ENCODE data around the gene KIAA1217. TPM values are rescaled to one million over a fixed set of nuclear protein-coding genes. Genes with fewer than 3 reads are reported as not detected.

KIAA1217 gene
- polyA plus RNA-seq, 1 of the 3 experiments (the other 2 are of a cell fraction): 7.2 TPM

GRCh38 chr10:24277277-24277676 lies 68.3 kb downstream of the KIAA1217 start:
- CTCF ChIA-PET: interaction anchor here (1.4 kb wide), 1 partner anchor 14 kb away, joined by 4 read pairs; no protein-coding TSS in a partner anchor

GRCh38 chr10:24277771-24278170 lies 68.8 kb downstream of the KIAA1217 start:
- Histone ChIP-seq H3K4me1 (ENCODE audit: control insufficient read depth in 1 of 2, insufficient read depth in 2 of 2, low read depth in 1 of 2, low read length in 1 of 2) (no peaks in the 10 kb centered on the region), H4K20me1 (ENCODE audit: insufficient read depth) (no peaks in the 10 kb centered on the region), H3K36me3 (replicated peaks in 1 of 2; ENCODE audit: control insufficient read depth in 1 of 2, insufficient read depth in 2 of 2, low read length in 1 of 2) (no peaks in the 10 kb centered on the region), H3K9me2 (no peaks in the 10 kb centered on the region), H3K4me2 (no peak overlapping the region), H3K9ac (no peak overlapping the region), H3K4me3 (ENCODE audit: low read depth in 2 of 2, low read length in 1 of 2) (no peak overlapping the region), H3K9me3 (no peaks in the 10 kb centered on the region), H2AFZ (ENCODE audit: low read depth) (no peak overlapping the region), H3K79me2 (ENCODE audit: insufficient read depth) (no peaks in the 10 kb centered on the region), H3F3A (replicated peaks; ENCODE audit: insufficient read depth) (peaks cover 2% of the 10 kb centered on the region), H3K27ac (ENCODE audit: low read depth in 2 of 2, low read length in 1 of 2) (no peak overlapping the region), H3K27me3 (ENCODE audit: insufficient read depth) (no peaks in the 10 kb centered on the region)
- DNase-seq: no peak
- WGBS (ENCODE audit: low lambda C conversion rate): 69% methylated on average over 9 of the region's 9 CpGs
- ChIA-PET POLR2A (no interaction called here), CTCF (interaction anchor here (1.4 kb wide), 1 partner anchor 14 kb away, joined by 4 read pairs; no protein-coding TSS in a partner anchor)
- no peak for TF ChIP-seq MAX (IDR thresholded peaks at IDR 0.05; ENCODE audit: low read depth)
- no peak for TF ChIP-seq TAF1 (IDR thresholded peaks at IDR 0.05; ENCODE audit: borderline replicate concordance, low read depth, low read length)
- no peak for TF ChIP-seq RCOR1 (IDR thresholded peaks at IDR 0.05; ENCODE audit: low read length)
- no peak for TF ChIP-seq GATA2 (CRISPR knock-in tag; IDR thresholded peaks at IDR 0.05)
- no peak for TF ChIP-seq RFX5 (IDR thresholded peaks at IDR 0.05; ENCODE audit: low read length)
- no peak for TF ChIP-seq RXRA (IDR thresholded peaks at IDR 0.05; ENCODE audit: borderline replicate concordance, low read depth)
- no peak for TF ChIP-seq USF2 (IDR thresholded peaks at IDR 0.05; ENCODE audit: borderline replicate concordance, low read depth, low read length)
- TF ChIP-seq IRF3 (IDR thresholded peaks at IDR 0.05; ENCODE audit: low read depth, low read length): no peak
- no peak for TF ChIP-seq ELF1 (IDR thresholded peaks at IDR 0.05)
- no peak for TF ChIP-seq EZH2phosphoT487 (IDR thresholded peaks at IDR 0.05; ENCODE audit: borderline replicate concordance, low read depth)

More at GRCh38 chr10:24277277-24277676, 68.3 kb downstream of the KIAA1217 start:
- H3K4me2 ChIP-seq: no peak overlapping the region
- WGBS (ENCODE audit: low lambda C conversion rate): 84% methylated on average over 3 of the region's 3 CpGs
- no peaks in the 10 kb centered on the region for H3K79me2 ChIP-seq (ENCODE audit: insufficient read depth)
- no peak for DNase-seq
- TF ChIP-seq FOSL2 (IDR thresholded peaks at IDR 0.05; ENCODE audit: borderline replicate concordance, low read depth): no peak
- TF ChIP-seq RAD21 (IDR thresholded peaks at IDR 0.05; ENCODE audit: low read length): no peak
- TF ChIP-seq TAF1 (IDR thresholded peaks at IDR 0.05; ENCODE audit: borderline replicate concordance, low read depth, low read length): no peak
- TF ChIP-seq SIN3A (IDR thresholded peaks at IDR 0.05; ENCODE audit: borderline replicate concordance, low read depth, low read length): no peak
- TF ChIP-seq YY1 (IDR thresholded peaks at IDR 0.05; ENCODE audit: low read depth): no peak
- no peak for TF ChIP-seq JUND (IDR thresholded peaks at IDR 0.05)
- TF ChIP-seq GABPA (IDR thresholded peaks at IDR 0.05; ENCODE audit: low read depth): no peak
- TF ChIP-seq RCOR1 (IDR thresholded peaks at IDR 0.05; ENCODE audit: low read length): no peak
- TF ChIP-seq MEF2A (IDR thresholded peaks at IDR 0.05; ENCODE audit: borderline replicate concordance, low read depth): no peak
- TF ChIP-seq FOXJ3 (CRISPR knock-in tag; IDR thresholded peaks at IDR 0.05): no peak
- TF ChIP-seq FOXM1 (IDR thresholded peaks at IDR 0.05; ENCODE audit: low read depth): no peak
- TF ChIP-seq MAX (IDR thresholded peaks at IDR 0.05; ENCODE audit: low read depth): no peak
- TF ChIP-seq RXRA (IDR thresholded peaks at IDR 0.05; ENCODE audit: borderline replicate concordance, low read depth): no peak
- no peak for TF ChIP-seq EZH2phosphoT487 (IDR thresholded peaks at IDR 0.05; ENCODE audit: borderline replicate concordance, low read depth)
- no peak for TF ChIP-seq ELF1 (IDR thresholded peaks at IDR 0.05)
- no peak for TF ChIP-seq USF2 (IDR thresholded peaks at IDR 0.05; ENCODE audit: borderline replicate concordance, low read depth, low read length)
- no peak for TF ChIP-seq RFX5 (IDR thresholded peaks at IDR 0.05; ENCODE audit: low read length)
- TF ChIP-seq ZBTB33 (IDR thresholded peaks at IDR 0.05; ENCODE audit: borderline replicate concordance, low read depth): no peak
- H3F3A ChIP-seq (replicated peaks; ENCODE audit: insufficient read depth): peaks cover 5% of the 10 kb centered on the region
- no peak overlapping the region for H3K27ac ChIP-seq (ENCODE audit: low read depth in 2 of 2, low read length in 1 of 2)
- no peaks in the 10 kb centered on the region for H3K9me3 ChIP-seq
- POLR2A ChIA-PET: no interaction called here
- no peaks in the 10 kb centered on the region for H4K20me1 ChIP-seq (ENCODE audit: insufficient read depth)
- no peaks in the 10 kb centered on the region for H3K4me1 ChIP-seq (ENCODE audit: control insufficient read depth in 1 of 2, insufficient read depth in 2 of 2, low read depth in 1 of 2, low read length in 1 of 2)
- H3K36me3 ChIP-seq (replicated peaks in 1 of 2; ENCODE audit: control insufficient read depth in 1 of 2, insufficient read depth in 2 of 2, low read length in 1 of 2): no peaks in the 10 kb centered on the region
- no peaks in the 10 kb centered on the region for H3K27me3 ChIP-seq (ENCODE audit: insufficient read depth)
- H3K9ac ChIP-seq: no peak overlapping the region
- H3K9me2 ChIP-seq: no peaks in the 10 kb centered on the region
- H3K4me3 ChIP-seq (ENCODE audit: low read depth in 2 of 2, low read length in 1 of 2): no peak overlapping the region
- H2AFZ ChIP-seq (ENCODE audit: low read depth): no peak overlapping the region
